Measurements from ENCODE around the gene EFL1. TPM values are rescaled to one million over a fixed set of nuclear protein-coding genes. Genes with fewer than 3 reads are reported as not detected.

Gene EFL1
- polyA plus RNA-seq, 1 donor from 2014 or later, result 16.8 TPM

- Histone ChIP-seq H2AFZ (ENCODE audit: low read depth, low read length) (no peak overlapping the region), H3K9me3 (ENCODE audit: low read length) (no peaks in the 10 kb centered on the region), H3K36me3 (ENCODE audit: insufficient read depth, low read length) (no peaks in the 10 kb centered on the region), H3K4me3 (ENCODE audit: low read length) (no peak overlapping the region), H4K20me1 (ENCODE audit: insufficient read depth) (no peaks in the 10 kb centered on the region), H3F3A (ENCODE audit: insufficient read depth, low read length, poor library complexity, severe bottlenecking) (no peaks in the 10 kb centered on the region), H3K9ac (ENCODE audit: low read length) (no peak overlapping the region), H3K27ac (ENCODE audit: low read length) (no peak overlapping the region), H3K79me2 (replicated peaks; ENCODE audit: insufficient read depth, low read length) (no peaks in the 10 kb centered on the region), H3K4me2 (ENCODE audit: low read length) (no peak overlapping the region), H3K9me2 (ENCODE audit: insufficient read depth, low read length) (no peaks in the 10 kb centered on the region), H3K27me3 (ENCODE audit: insufficient read depth, low read depth, low read length) (no peaks in the 10 kb centered on the region)
- TF ChIP-seq TAF1 (IDR thresholded peaks at IDR 0.05; ENCODE audit: low read depth) (no peak), REST (IDR thresholded peaks at IDR 0.05; ENCODE audit: borderline replicate concordance) (no peak), EZH2 (IDR thresholded peaks at IDR 0.05; ENCODE audit: borderline replicate concordance, insufficient read depth, low read length, poor library complexity, severe bottlenecking) (no peak), POLR2AphosphoS5 (IDR thresholded peaks at IDR 0.05) (no peak)
These were observed 153.9 kb downstream of the EFL1 start for GRCh38 chr15:82108489-82109078.

DNA sequence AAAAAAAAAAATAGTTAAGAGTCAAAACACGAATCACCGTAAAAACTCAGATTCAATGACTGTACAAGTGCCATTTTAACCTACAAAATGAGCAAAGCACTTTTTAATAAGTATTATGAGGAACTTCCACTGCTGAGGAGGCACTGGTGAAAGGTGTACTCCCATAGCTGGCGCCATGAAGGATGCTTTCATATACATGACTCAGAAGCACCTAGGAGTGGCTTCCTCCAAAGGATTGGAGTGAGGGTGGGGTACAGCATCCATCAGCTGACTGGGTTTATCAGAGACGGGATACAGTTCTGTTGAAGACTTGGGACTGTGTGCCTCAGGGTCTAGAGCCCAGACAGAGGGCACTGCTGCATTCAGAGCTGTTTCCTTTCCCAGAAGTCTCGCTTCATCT, 155.9 kb downstream of the EFL1 start:
- TF ChIP-seq TAF1 (IDR thresholded peaks at IDR 0.05; ENCODE audit: low read depth), result no peak
- no peak for TF ChIP-seq MXI1 (conservative IDR thresholded peaks at IDR 0.05; ENCODE audit: poor library complexity, severe bottlenecking)
- no peak for TF ChIP-seq CTCF (IDR thresholded peaks at IDR 0.05; ENCODE audit: poor library complexity, severe bottlenecking)
- TF ChIP-seq REST (IDR thresholded peaks at IDR 0.05; ENCODE audit: borderline replicate concordance), result no peak
- TF ChIP-seq EP300 (conservative IDR thresholded peaks at IDR 0.05; ENCODE audit: poor library complexity, severe bottlenecking), result no peak
- TF ChIP-seq RAD21 (conservative IDR thresholded peaks at IDR 0.05), result no peak
- TF ChIP-seq SMC3 (conservative IDR thresholded peaks at IDR 0.05; ENCODE audit: poor library complexity), result no peak
- TF ChIP-seq POLR2AphosphoS5 (IDR thresholded peaks at IDR 0.05), result no peak
- TF ChIP-seq EZH2 (IDR thresholded peaks at IDR 0.05; ENCODE audit: borderline replicate concordance, insufficient read depth, low read length, poor library complexity, severe bottlenecking), result no peak

More for the DNA sequence above, 155.9 kb downstream of the EFL1 start:
- Histone ChIP-seq H3K4me3 (ENCODE audit: low read length) (no peak overlapping the region), H3K27me3 (ENCODE audit: insufficient read depth, low read depth, low read length) (no peaks in the 10 kb centered on the region), H3K27ac (ENCODE audit: low read length) (no peak overlapping the region), H3F3A (ENCODE audit: insufficient read depth, low read length, poor library complexity, severe bottlenecking) (no peaks in the 10 kb centered on the region), H4K20me1 (ENCODE audit: insufficient read depth) (no peaks in the 10 kb centered on the region), H3K9ac (ENCODE audit: low read length) (no peak overlapping the region), H3K9me3 (ENCODE audit: low read length) (no peaks in the 10 kb centered on the region), H3K9me2 (ENCODE audit: insufficient read depth, low read length) (no peaks in the 10 kb centered on the region), H3K4me2 (ENCODE audit: low read length) (no peak overlapping the region), H3K36me3 (ENCODE audit: insufficient read depth, low read length) (no peaks in the 10 kb centered on the region), H2AFZ (ENCODE audit: low read depth, low read length) (no peak overlapping the region), H3K79me2 (replicated peaks; ENCODE audit: insufficient read depth, low read length) (no peaks in the 10 kb centered on the region)
